ENCODE measurements around the gene MAD1L1.

- TF ChIP-seq, protein P1, sequence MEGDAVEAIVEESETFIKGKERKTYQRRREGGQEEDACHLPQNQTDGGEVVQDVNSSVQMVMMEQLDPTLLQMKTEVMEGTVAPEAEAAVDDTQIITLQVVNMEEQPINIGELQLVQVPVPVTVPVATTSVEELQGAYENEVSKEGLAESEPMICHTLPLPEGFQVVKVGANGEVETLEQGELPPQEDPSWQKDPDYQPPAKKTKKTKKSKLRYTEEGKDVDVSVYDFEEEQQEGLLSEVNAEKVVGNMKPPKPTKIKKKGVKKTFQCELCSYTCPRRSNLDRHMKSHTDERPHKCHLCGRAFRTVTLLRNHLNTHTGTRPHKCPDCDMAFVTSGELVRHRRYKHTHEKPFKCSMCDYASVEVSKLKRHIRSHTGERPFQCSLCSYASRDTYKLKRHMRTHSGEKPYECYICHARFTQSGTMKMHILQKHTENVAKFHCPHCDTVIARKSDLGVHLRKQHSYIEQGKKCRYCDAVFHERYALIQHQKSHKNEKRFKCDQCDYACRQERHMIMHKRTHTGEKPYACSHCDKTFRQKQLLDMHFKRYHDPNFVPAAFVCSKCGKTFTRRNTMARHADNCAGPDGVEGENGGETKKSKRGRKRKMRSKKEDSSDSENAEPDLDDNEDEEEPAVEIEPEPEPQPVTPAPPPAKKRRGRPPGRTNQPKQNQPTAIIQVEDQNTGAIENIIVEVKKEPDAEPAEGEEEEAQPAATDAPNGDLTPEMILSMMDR (conservative IDR thresholded peaks at IDR 0.05; ENCODE audit: low read length) = no peak
- no peak for TF ChIP-seq EZH2phosphoT487 (IDR thresholded peaks at IDR 0.05; ENCODE audit: borderline replicate concordance, low read depth, low read length)
Observed at GRCh38 chr7:2149672-2150444, 82.9 kb downstream of the MAD1L1 start.

Measured in OCI-LY7 (cell line).